ENCODE results near the gene TRAF2.
"Not testable (repeated sequence)": the region's sequence is repeated elsewhere in the genome, so short reads cannot be mapped to it uniquely, and the experiment has no call there.

TRAF2 gene

GRCh38 chr9:136857166-136857565 is 29.1 kb upstream of the TRAF2 start:
- DNase-seq (ENCODE audit: low read depth in 2 of 2, low spot score in 1 of 2): no peak

- DNase-seq (ENCODE audit: low read depth in 2 of 2, low spot score in 1 of 2): no peak
Measured at GRCh38 chr9:136857581-136858412, 28.5 kb upstream of the TRAF2 start.

GRCh38 chr9:136858452-136858843 is 27.9 kb upstream of the TRAF2 start:
- DNase-seq (ENCODE audit: low read depth in 2 of 2, low spot score in 1 of 2): no peak

GRCh38 chr9:136858844-136859757 is 27.2 kb upstream of the TRAF2 start:
- DNase-seq (ENCODE audit: low read depth in 2 of 2, low spot score in 1 of 2): no peak

- no peak for DNase-seq (ENCODE audit: low read depth in 2 of 2, low spot score in 1 of 2)
Measured at GRCh38 chr9:136860529-136860928, 25.8 kb upstream of the TRAF2 start.

GRCh38 chr9:136860933-136861873 is 25.1 kb upstream of the TRAF2 start:
- DNase-seq (ENCODE audit: low read depth in 2 of 2, low spot score in 1 of 2): no peak

- DNase-seq (ENCODE audit: low read depth in 2 of 2, low spot score in 1 of 2): no peak
Measured at GRCh38 chr9:136861874-136862457, 24.4 kb upstream of the TRAF2 start.

GRCh38 chr9:136862849-136863622 is 23.3 kb upstream of the TRAF2 start:
- no peak for DNase-seq (ENCODE audit: low read depth in 2 of 2, low spot score in 1 of 2)

GRCh38 chr9:136863623-136864273 is 22.6 kb upstream of the TRAF2 start:
- DNase-seq (ENCODE audit: low read depth in 2 of 2, low spot score in 1 of 2): no peak

- no peak for DNase-seq (ENCODE audit: low read depth in 2 of 2, low spot score in 1 of 2)
Measured at GRCh38 chr9:136865041-136865767, 21.1 kb upstream of the TRAF2 start.

GRCh38 chr9:136865768-136866103 is 20.6 kb upstream of the TRAF2 start:
- DNase-seq (ENCODE audit: low read depth in 2 of 2, low spot score in 1 of 2): no peak

- DNase-seq (ENCODE audit: low read depth in 2 of 2, low spot score in 1 of 2): not testable (repeated sequence)
Measured at GRCh38 chr9:136866898-136867421, 19.4 kb upstream of the TRAF2 start.

- no peak for DNase-seq (ENCODE audit: low read depth in 2 of 2, low spot score in 1 of 2)
Measured at GRCh38 chr9:136867480-136867879, 18.8 kb upstream of the TRAF2 start.

- no peak for DNase-seq (ENCODE audit: low read depth in 2 of 2, low spot score in 1 of 2)
Measured at GRCh38 chr9:136867917-136868316, 18.4 kb upstream of the TRAF2 start.

- no peak for DNase-seq (ENCODE audit: low read depth in 2 of 2, low spot score in 1 of 2)
Measured at GRCh38 chr9:136868644-136869043, 17.7 kb upstream of the TRAF2 start.

- DNase-seq (ENCODE audit: low read depth in 2 of 2, low spot score in 1 of 2): not testable (repeated sequence)
Measured at GRCh38 chr9:136869611-136870010, 16.7 kb upstream of the TRAF2 start.

- no peak for DNase-seq (ENCODE audit: low read depth in 2 of 2, low spot score in 1 of 2)
Measured at GRCh38 chr9:136875155-136875554, 11.2 kb upstream of the TRAF2 start.

GRCh38 chr9:136876476-136876875 is 9.8 kb upstream of the TRAF2 start:
- DNase-seq (ENCODE audit: low read depth in 2 of 2, low spot score in 1 of 2): no peak

- no peak for DNase-seq (ENCODE audit: low read depth in 2 of 2, low spot score in 1 of 2)
Measured at GRCh38 chr9:136880651-136881050, 5.7 kb upstream of the TRAF2 start.
